ENCODE measurements around the gene LPP. TPM values are rescaled to one million over a fixed set of nuclear protein-coding genes. Genes with fewer than 3 reads are reported as not detected.

LPP gene
- total RNA-seq, 1 experiment from 2014 or later: 20.4 TPM

DNA sequence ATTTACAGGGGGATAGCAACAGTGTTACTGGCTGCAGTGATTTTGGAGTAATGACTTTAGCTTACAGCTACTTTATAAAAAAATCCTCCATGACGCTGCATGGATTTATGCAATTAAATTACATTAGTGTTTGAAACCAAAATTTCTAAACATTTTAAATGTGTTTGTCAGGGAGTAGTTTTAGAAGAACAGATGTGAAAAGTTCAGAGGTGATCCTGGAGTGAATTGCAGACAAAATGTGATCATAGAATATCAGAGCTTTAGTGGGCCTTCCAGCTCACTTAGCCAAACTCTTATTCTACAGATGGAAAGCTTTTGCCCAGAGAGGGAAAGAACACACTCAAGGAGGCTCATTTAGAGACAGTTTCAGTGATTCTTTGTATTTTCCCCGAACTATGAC lies 376.3 kb downstream of the LPP start:
- Histone ChIP-seq H3K4me1 (ENCODE audit: insufficient read depth, low read length) (peaks cover 61% of the 10 kb centered on the region), H3F3A (ENCODE audit: low read length, unreplicated experiment) (no peaks in the 10 kb centered on the region), H4K20me1 (ENCODE audit: low read length) (no peaks in the 10 kb centered on the region), H3K27ac (ENCODE audit: low read length) (no peak overlapping the region), H3K4me2 (ENCODE audit: low read length) (no peak overlapping the region), H3K79me2 (ENCODE audit: low read length) (no peaks in the 10 kb centered on the region), H3K4me3 (ENCODE audit: low read length) (no peak overlapping the region), H2AFZ (ENCODE audit: low read length) (no peak overlapping the region), H3K27me3 (ENCODE audit: low read length) (no peaks in the 10 kb centered on the region), H3K9ac (ENCODE audit: low read length) (no peak overlapping the region), H3K36me3 (ENCODE audit: low read depth, low read length) (peaks cover 4% of the 10 kb centered on the region; the same call in 1 of the 2 replicates), H3K9me2 (replicated peaks; ENCODE audit: low read length) (no peaks in the 10 kb centered on the region), H3K9me3 (ENCODE audit: low read length) (no peaks in the 10 kb centered on the region)
- DNase-seq (no peak), ATAC-seq (no peak)
- CTCF ChIA-PET: no interaction called here
- intact Hi-C loops (cut with micrococcal nuclease): loop anchor here (10.0 kb wide), 1 partner anchor 155 kb away; no protein-coding TSS in a partner anchor
- POLR2A ChIA-PET (ENCODE audit: unreplicated experiment): no interaction called here
- BruUV-seq (replicated peaks): no TSS peak
- TF ChIP-seq EZH2 (IDR thresholded peaks at IDR 0.05; ENCODE audit: low read length, unreplicated experiment) (no peak), EZH2phosphoT487 (IDR thresholded peaks at IDR 0.05; ENCODE audit: borderline replicate concordance, low read length) (no peak)
- TF ChIP-seq, protein P1, sequence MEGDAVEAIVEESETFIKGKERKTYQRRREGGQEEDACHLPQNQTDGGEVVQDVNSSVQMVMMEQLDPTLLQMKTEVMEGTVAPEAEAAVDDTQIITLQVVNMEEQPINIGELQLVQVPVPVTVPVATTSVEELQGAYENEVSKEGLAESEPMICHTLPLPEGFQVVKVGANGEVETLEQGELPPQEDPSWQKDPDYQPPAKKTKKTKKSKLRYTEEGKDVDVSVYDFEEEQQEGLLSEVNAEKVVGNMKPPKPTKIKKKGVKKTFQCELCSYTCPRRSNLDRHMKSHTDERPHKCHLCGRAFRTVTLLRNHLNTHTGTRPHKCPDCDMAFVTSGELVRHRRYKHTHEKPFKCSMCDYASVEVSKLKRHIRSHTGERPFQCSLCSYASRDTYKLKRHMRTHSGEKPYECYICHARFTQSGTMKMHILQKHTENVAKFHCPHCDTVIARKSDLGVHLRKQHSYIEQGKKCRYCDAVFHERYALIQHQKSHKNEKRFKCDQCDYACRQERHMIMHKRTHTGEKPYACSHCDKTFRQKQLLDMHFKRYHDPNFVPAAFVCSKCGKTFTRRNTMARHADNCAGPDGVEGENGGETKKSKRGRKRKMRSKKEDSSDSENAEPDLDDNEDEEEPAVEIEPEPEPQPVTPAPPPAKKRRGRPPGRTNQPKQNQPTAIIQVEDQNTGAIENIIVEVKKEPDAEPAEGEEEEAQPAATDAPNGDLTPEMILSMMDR (conservative IDR thresholded peaks at IDR 0.05; ENCODE audit: low read depth, low read length): no peak

DNA sequence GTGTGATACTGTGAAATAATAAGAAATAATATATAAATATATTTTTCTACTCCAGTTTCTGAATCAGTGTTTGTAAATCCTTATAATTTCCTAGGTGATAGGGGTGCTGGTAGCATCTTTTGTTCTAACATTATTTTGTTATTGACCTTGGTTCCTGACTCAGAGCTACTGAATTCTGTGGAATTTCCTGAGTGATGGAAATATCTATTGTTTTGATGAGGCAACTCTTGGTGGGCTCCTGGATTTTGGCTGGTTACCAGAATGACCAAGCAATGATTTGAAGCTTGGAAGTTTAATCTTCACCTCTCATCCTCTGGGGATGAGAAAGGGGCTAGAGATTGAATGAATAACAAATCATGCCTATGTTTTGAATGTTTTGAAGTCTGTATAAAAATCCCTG lies 377.3 kb downstream of the LPP start:
- Histone ChIP-seq H3K27me3 (ENCODE audit: low read length) (no peaks in the 10 kb centered on the region), H3K9ac (ENCODE audit: low read length) (no peak overlapping the region), H3K4me1 (ENCODE audit: insufficient read depth, low read length) (peaks cover 61% of the 10 kb centered on the region), H2AFZ (ENCODE audit: low read length) (no peak overlapping the region), H3F3A (ENCODE audit: low read length, unreplicated experiment) (no peaks in the 10 kb centered on the region), H3K79me2 (ENCODE audit: low read length) (no peaks in the 10 kb centered on the region), H3K27ac (ENCODE audit: low read length) (peak overlapping the region; percentile 18), H3K9me2 (replicated peaks; ENCODE audit: low read length) (no peaks in the 10 kb centered on the region), H4K20me1 (ENCODE audit: low read length) (no peaks in the 10 kb centered on the region), H3K4me2 (ENCODE audit: low read length) (peak overlapping the region; percentile 26), H3K36me3 (ENCODE audit: low read depth, low read length) (peaks cover 4% of the 10 kb centered on the region; the same call in 1 of the 2 replicates), H3K9me3 (ENCODE audit: low read length) (no peaks in the 10 kb centered on the region), H3K4me3 (ENCODE audit: low read length) (no peak overlapping the region)
- DNase-seq (peak; percentile 78), ATAC-seq (no peak; the same call in 1 of the 2 replicates)
- BruUV-seq (replicated peaks): no TSS peak
- POLR2A ChIA-PET (ENCODE audit: unreplicated experiment): no interaction called here
- TF ChIP-seq, protein P1 (conservative IDR thresholded peaks at IDR 0.05; ENCODE audit: low read depth, low read length): no peak
- TF ChIP-seq EZH2 (IDR thresholded peaks at IDR 0.05; ENCODE audit: low read length, unreplicated experiment): no peak
- TF ChIP-seq EZH2phosphoT487 (IDR thresholded peaks at IDR 0.05; ENCODE audit: borderline replicate concordance, low read length): no peak
- CTCF ChIA-PET: no interaction called here
- intact Hi-C loops (cut with micrococcal nuclease): loop anchor here (10.0 kb wide), 1 partner anchor 154 kb away; no protein-coding TSS in a partner anchor

DNA sequence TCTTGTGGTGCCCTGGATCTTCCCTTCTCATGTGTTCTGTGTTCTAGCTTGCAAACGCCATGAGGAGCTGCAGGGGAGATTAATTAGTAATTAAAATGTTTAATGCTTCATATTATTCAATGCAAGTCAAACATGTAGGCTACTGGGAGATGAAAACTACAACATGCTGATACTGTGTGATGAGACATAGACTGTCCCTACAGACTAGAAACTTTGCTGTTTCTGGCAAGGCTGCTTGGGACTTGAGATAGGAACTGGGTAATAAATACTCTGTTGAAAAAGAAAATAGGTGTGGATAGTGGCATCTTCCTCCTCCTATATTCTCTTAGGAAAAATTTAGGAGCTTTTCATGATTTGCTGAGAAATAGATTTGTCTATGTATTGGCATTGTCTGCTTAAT lies 379.2 kb downstream of the LPP start:
- POLR2A ChIA-PET (ENCODE audit: unreplicated experiment): interaction anchor here (0.6 kb wide), 2 partner anchors 785 to 1180 kb away, joined by 5 to 6 read pairs; no protein-coding TSS in a partner anchor
- Histone ChIP-seq H4K20me1 (ENCODE audit: low read length) (no peaks in the 10 kb centered on the region), H3K27me3 (ENCODE audit: low read length) (no peaks in the 10 kb centered on the region), H3K9me2 (replicated peaks; ENCODE audit: low read length) (no peaks in the 10 kb centered on the region), H3K4me2 (ENCODE audit: low read length) (no peak overlapping the region), H2AFZ (ENCODE audit: low read length) (no peak overlapping the region), H3K9ac (ENCODE audit: low read length) (no peak overlapping the region), H3K4me1 (ENCODE audit: insufficient read depth, low read length) (peaks cover 51% of the 10 kb centered on the region), H3K27ac (ENCODE audit: low read length) (no peak overlapping the region), H3F3A (ENCODE audit: low read length, unreplicated experiment) (no peaks in the 10 kb centered on the region), H3K79me2 (ENCODE audit: low read length) (no peaks in the 10 kb centered on the region), H3K9me3 (ENCODE audit: low read length) (no peaks in the 10 kb centered on the region), H3K4me3 (ENCODE audit: low read length) (no peak overlapping the region), H3K36me3 (ENCODE audit: low read depth, low read length) (no peaks in the 10 kb centered on the region)
- intact Hi-C loops (cut with micrococcal nuclease): loop anchor here (10.0 kb wide), 1 partner anchor 152 kb away; no protein-coding TSS in a partner anchor
- BruUV-seq (replicated peaks): no TSS peak
- DNase-seq (no peak), ATAC-seq (no peak)
- TF ChIP-seq EZH2 (IDR thresholded peaks at IDR 0.05; ENCODE audit: low read length, unreplicated experiment) (no peak), EZH2phosphoT487 (IDR thresholded peaks at IDR 0.05; ENCODE audit: borderline replicate concordance, low read length) (no peak)
- TF ChIP-seq, protein P1 (conservative IDR thresholded peaks at IDR 0.05; ENCODE audit: low read depth, low read length): no peak
- CTCF ChIA-PET: no interaction called here

Data from PC-3 (cell line).